Measurements from ENCODE around the gene TARS1. TPM values are rescaled to one million over a fixed set of nuclear protein-coding genes. Genes with fewer than 3 reads are reported as not detected.

Gene TARS1
- total and polyA plus RNA-seq, 2 of the 13 experiments (the other 11 are each of a cell fraction or from before 2014, with no cell fraction given): 77.0 to 184 TPM

- TF ChIP-seq SRSF9 (IDR thresholded peaks at IDR 0.05; ENCODE audit: borderline replicate concordance, insufficient read depth, low read depth, low read length, poor library complexity, severe bottlenecking) (no peak), ZNF263 (CRISPR knock-in tag; IDR thresholded peaks at IDR 0.05) (peak; percentile 53; the same call in 1 of the 2 replicates), PLRG1 (conservative IDR thresholded peaks at IDR 0.05) (no peak), IRF2 (CRISPR knock-in tag; IDR thresholded peaks at IDR 0.05) (peak; percentile 78; the same call in 1 of the 2 replicates), HCFC1 (IDR thresholded peaks at IDR 0.05; ENCODE audit: low read depth, low read length) (0 out of 2 replicates have a peak, but pooled peaks have one; percentile 6), ZNF546 (CRISPR knock-in tag; conservative IDR thresholded peaks at IDR 0.05) (0 out of 2 replicates have a peak, but pooled peaks have one; percentile 51), ADNP (CRISPR knock-in tag; IDR thresholded peaks at IDR 0.05) (no peak), AGO1 (IDR thresholded peaks at IDR 0.05; ENCODE audit: low read depth, low read length, poor library complexity, severe bottlenecking) (peak; percentile 65), GATAD1 (CRISPR knock-in tag; IDR thresholded peaks at IDR 0.05) (peak; percentile 90), NFKBIZ (CRISPR knock-in tag; IDR thresholded peaks at IDR 0.05) (0 out of 2 replicates have a peak, but pooled peaks have one; percentile 14), BRD4 (CRISPR knock-in tag; IDR thresholded peaks at IDR 0.05) (0 out of 2 replicates have a peak, but pooled peaks have one; percentile 36), ZNF142 (CRISPR knock-in tag; IDR thresholded peaks at IDR 0.05) (peak; percentile 33; the same call in 1 of the 2 replicates), CCAR2 (optimal IDR thresholded peaks at IDR 0.05; ENCODE audit: low read depth, low read length) (no peak), ZHX1 (CRISPR knock-in tag; IDR thresholded peaks at IDR 0.05; ENCODE audit: low read depth) (0 out of 2 replicates have a peak, but pooled peaks have one; percentile 36), ATF3 (CRISPR knock-in tag; IDR thresholded peaks at IDR 0.05) (peak; percentile 94), PREB (CRISPR knock-in tag; IDR thresholded peaks at IDR 0.05) (no peak)
Observed at GRCh38 chr5:33440482-33441240, at the start of gene TARS1 (continued).
